ENCODE measurements around the gene TENT4A. TPM values are rescaled to one million over a fixed set of nuclear protein-coding genes. Genes with fewer than 3 reads are reported as not detected.

Gene TENT4A
- total RNA-seq, 2 experiments from 2014 or later = 39.0 to 46.1 TPM

DNA sequence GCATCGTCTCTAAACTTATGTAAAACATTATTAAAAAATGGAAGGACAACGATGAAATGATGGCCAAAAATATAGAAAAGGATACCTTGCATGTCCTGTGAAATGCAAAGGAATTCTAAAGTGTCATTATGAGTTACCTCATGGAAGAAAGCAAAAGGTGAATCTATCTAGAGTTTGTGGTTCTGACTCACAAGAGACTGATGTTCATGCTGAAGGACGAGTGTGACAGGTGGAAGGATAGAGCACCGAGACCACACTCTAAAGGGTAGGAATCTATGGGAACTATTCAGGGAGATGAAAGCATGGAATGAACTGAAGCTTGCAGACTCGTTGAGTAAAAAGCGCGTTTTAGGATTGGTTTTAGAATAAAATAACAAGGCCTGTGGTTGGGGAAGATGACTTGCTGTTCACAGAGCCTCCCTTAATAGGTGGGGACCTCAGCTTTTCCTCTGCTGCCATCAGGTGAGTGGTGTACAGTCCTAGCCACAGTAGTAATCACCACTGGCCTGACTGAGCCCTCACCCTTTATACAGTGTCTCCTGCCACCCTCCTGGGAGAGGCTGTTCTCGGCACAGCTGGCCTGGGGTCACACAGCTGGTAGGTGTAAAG, 11.2 kb downstream of the TENT4A start:
- Histone ChIP-seq H3K9me3 (ENCODE audit: low read length) (no peaks in the 10 kb centered on the region), H2AFZ (ENCODE audit: low read length) (no peak overlapping the region), H3K4me2 (ENCODE audit: low read length) (no peak overlapping the region), H3K4me1 (ENCODE audit: insufficient read depth, low read length, poor library complexity, severe bottlenecking) (peaks cover 80% of the 10 kb centered on the region), H3K36me3 (ENCODE audit: insufficient read depth, low read length) (peaks cover 36% of the 10 kb centered on the region), H3K27ac (ENCODE audit: low read depth, low read length, poor library complexity, severe bottlenecking) (no peak overlapping the region), H3K9me2 (ENCODE audit: insufficient read depth, low read length) (no peaks in the 10 kb centered on the region), H3K4me3 (ENCODE audit: low read depth, low read length, poor library complexity, severe bottlenecking) (no peak overlapping the region), H4K20me1 (ENCODE audit: insufficient read depth, low read length) (peaks cover 42% of the 10 kb centered on the region), H3K79me2 (ENCODE audit: insufficient read depth, low read depth, low read length) (peaks cover 94% of the 10 kb centered on the region)
- TF ChIP-seq EZH2phosphoT487 (IDR thresholded peaks at IDR 0.05; ENCODE audit: borderline replicate concordance, low read depth, low read length) = no peak
- TF ChIP-seq CTCF (conservative IDR thresholded peaks at IDR 0.05; ENCODE audit: low read length) = no peak
- POLR2A ChIA-PET = no interaction called here
- CTCF ChIA-PET (ENCODE audit: unreplicated experiment) = no interaction called here
- no peak for DNase-seq (ENCODE audit: low spot score)
- BruUV-seq (replicated peaks) = no TSS peak
- intact Hi-C loops (cut with micrococcal nuclease; ENCODE audit: unreplicated experiment) = loop anchor here (5.0 kb wide), 2 partner anchors 972 to 1302 kb away; partner anchors contain the start of gene ICE1

DNA sequence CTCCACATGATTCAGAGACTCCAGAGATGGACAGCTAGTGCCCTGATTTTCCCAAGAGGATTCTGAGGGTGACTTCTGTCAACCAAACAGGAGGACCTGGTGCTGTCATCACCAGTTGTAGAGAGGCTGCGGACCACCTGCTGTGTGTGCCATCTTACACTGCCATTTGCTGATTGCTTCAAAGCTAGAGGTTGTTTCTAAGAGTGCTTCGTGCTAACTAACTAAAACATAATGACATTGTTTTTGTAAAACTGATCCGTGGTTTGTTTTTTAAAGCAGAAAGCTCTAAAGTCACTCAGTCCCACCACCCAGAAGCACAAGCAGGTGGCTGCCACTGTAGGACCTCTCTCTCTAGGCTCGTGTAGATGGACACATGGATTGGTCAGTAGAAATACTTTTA, 12.2 kb downstream of the TENT4A start:
- peaks cover 80% of the 10 kb centered on the region for H3K4me1 ChIP-seq (ENCODE audit: insufficient read depth, low read length, poor library complexity, severe bottlenecking)
- no peaks in the 10 kb centered on the region for H3K9me3 ChIP-seq (ENCODE audit: low read length)
- H3K4me3 ChIP-seq (ENCODE audit: low read depth, low read length, poor library complexity, severe bottlenecking) = no peak overlapping the region
- H3K36me3 ChIP-seq (ENCODE audit: insufficient read depth, low read length) = peaks cover 34% of the 10 kb centered on the region
- H2AFZ ChIP-seq (ENCODE audit: low read length) = no peak overlapping the region
- no peak overlapping the region for H3K4me2 ChIP-seq (ENCODE audit: low read length)
- no peaks in the 10 kb centered on the region for H3K9me2 ChIP-seq (ENCODE audit: insufficient read depth, low read length)
- H3K27ac ChIP-seq (ENCODE audit: low read depth, low read length, poor library complexity, severe bottlenecking) = no peak overlapping the region
- CTCF ChIA-PET (ENCODE audit: unreplicated experiment) = no interaction called here
- intact Hi-C loops (cut with micrococcal nuclease; ENCODE audit: unreplicated experiment) = no loop called here
- peaks cover 37% of the 10 kb centered on the region for H4K20me1 ChIP-seq (ENCODE audit: insufficient read depth, low read length)
- TF ChIP-seq CTCF (conservative IDR thresholded peaks at IDR 0.05; ENCODE audit: low read length) (no peak), EZH2phosphoT487 (IDR thresholded peaks at IDR 0.05; ENCODE audit: borderline replicate concordance, low read depth, low read length) (no peak)
- no TSS peak for BruUV-seq (replicated peaks)
- POLR2A ChIA-PET = interaction anchor here (0.5 to 1.1 kb wide), 2 partner anchors 66 to 92 kb away, joined by 4 read pairs; partner anchors contain the start of genes NSUN2 and SRD5A1
- no peak for DNase-seq (ENCODE audit: low spot score)
- peaks cover 94% of the 10 kb centered on the region for H3K79me2 ChIP-seq (ENCODE audit: insufficient read depth, low read depth, low read length)

DNA sequence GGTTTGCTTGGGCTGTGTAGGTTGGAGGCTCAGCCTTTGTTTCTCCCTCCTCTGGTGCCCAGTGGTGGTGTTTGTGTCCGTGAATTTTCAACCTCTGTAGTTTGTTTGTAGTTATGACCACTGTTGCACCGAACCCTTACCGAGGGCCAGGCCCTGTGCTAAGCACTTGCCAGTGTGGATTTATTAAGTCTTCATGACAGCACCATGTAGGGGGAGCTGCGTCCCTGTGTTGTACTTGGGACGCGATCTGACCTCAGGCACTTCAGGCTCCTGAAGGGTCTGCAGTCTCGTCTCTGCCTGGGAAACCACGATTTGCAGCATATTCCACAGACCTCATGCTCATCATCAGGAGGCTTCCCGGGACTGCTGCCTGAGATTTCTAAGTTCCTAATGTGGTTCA, 12.8 kb downstream of the TENT4A start:
- POLR2A ChIA-PET = interaction anchor here (0.5 to 1.1 kb wide), 2 partner anchors 67 to 93 kb away, joined by 4 read pairs; partner anchors contain the start of genes NSUN2 and SRD5A1

More for the DNA sequence above, 12.8 kb downstream of the TENT4A start:
- peaks cover 76% of the 10 kb centered on the region for H3K4me1 ChIP-seq (ENCODE audit: insufficient read depth, low read length, poor library complexity, severe bottlenecking)
- H3K9me3 ChIP-seq (ENCODE audit: low read length) = no peaks in the 10 kb centered on the region
- H3K4me2 ChIP-seq (ENCODE audit: low read length) = no peak overlapping the region
- TF ChIP-seq EZH2phosphoT487 (IDR thresholded peaks at IDR 0.05; ENCODE audit: borderline replicate concordance, low read depth, low read length) = no peak
- no peak for TF ChIP-seq CTCF (conservative IDR thresholded peaks at IDR 0.05; ENCODE audit: low read length)
- peaks cover 34% of the 10 kb centered on the region for H3K36me3 ChIP-seq (ENCODE audit: insufficient read depth, low read length)
- no peak overlapping the region for H3K27ac ChIP-seq (ENCODE audit: low read depth, low read length, poor library complexity, severe bottlenecking)
- H3K9me2 ChIP-seq (ENCODE audit: insufficient read depth, low read length) = no peaks in the 10 kb centered on the region
- intact Hi-C loops (cut with micrococcal nuclease; ENCODE audit: unreplicated experiment) = no loop called here
- no peak overlapping the region for H3K4me3 ChIP-seq (ENCODE audit: low read depth, low read length, poor library complexity, severe bottlenecking)
- H3K79me2 ChIP-seq (ENCODE audit: insufficient read depth, low read depth, low read length) = peaks cover 94% of the 10 kb centered on the region
- DNase-seq (ENCODE audit: low spot score) = no peak
- peaks cover 33% of the 10 kb centered on the region for H4K20me1 ChIP-seq (ENCODE audit: insufficient read depth, low read length)
- CTCF ChIA-PET (ENCODE audit: unreplicated experiment) = no interaction called here
- BruUV-seq (replicated peaks) = no TSS peak
- no peak overlapping the region for H2AFZ ChIP-seq (ENCODE audit: low read length)
